Measurements from ENCODE around the gene FUOM. TPM values are rescaled to one million over a fixed set of nuclear protein-coding genes. Genes with fewer than 3 reads are reported as not detected.
"Not testable (repeated sequence)": the region's sequence is repeated elsewhere in the genome, so short reads cannot be mapped to it uniquely, and the experiment has no call there.

The FUOM gene
- total RNA-seq, 1 experiment from 2014 or later = 33.3 TPM

DNA sequence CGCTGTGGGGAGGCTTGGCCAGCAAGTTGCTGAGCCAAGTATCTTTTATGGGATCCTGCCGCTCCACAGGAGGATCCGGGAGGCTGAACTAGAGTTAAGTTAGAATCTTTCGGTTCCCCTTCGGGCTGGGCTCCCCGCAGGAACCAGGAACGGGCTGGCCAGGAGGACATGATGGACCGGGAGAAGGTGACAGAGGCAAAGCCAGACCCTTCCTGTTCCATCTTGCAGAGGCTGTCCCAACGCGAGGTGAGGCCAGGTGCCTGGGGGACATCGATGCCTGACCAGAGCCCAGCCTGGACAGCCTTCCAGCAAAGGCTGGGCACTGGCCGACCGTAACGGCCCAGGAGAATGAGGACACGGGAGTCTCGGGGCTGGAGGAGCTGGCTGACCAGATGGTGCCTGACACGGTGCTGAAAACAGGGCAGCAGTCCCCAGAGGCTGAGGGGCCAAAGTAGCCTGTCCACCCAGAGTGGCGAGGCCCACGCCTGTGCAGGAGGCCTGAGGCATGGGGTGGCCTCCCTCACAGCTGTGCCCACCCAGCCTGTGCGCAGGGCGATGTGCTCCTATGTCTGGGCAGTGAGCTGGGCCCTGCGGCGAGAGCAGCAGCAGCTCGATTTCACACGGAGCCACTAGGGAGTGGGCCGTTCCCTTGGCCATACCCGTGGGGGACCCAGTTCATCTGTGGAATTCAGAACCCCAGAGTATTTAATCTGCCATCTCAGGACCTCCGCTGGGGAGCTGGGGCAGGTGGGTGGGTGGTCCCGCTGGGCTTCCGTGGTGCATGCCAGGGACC lies 19.4 kb upstream of the FUOM start:
- intact Hi-C loops (cut with micrococcal nuclease) = no loop called here

DNA sequence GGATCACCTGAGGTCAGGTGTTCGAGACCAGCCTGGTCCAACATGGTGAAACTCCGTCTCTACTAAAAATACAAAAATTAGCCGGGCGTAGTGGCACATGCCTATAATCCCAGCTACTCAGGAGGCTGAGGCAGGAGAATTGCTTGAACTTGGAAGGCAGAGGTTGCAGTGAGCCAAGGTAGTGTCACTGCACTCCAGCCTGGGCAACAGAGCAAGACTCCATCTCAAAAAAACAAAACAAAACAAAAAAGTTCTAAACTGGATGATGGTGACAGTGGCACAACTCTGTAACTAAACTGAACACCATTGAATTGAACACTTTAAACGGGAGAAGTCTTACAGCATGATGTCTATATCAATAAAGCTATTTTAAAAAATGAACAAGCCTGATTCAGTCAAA lies 18.4 kb upstream of the FUOM start:
- DNase-seq; BruUV-seq (replicated peaks); H3K9ac ChIP-seq (ENCODE audit: low read length); H3K9me3 ChIP-seq (ENCODE audit: low read length); POLR2A ChIA-PET (ENCODE audit: unreplicated experiment); H4K20me1 ChIP-seq (ENCODE audit: low read length); H3K36me3 ChIP-seq (ENCODE audit: low read depth, low read length); H3F3A ChIP-seq (ENCODE audit: low read length, unreplicated experiment); CTCF ChIA-PET; H3K4me1 ChIP-seq (ENCODE audit: insufficient read depth, low read length); H3K79me2 ChIP-seq (ENCODE audit: low read length); H3K27me3 ChIP-seq (ENCODE audit: low read length); H3K27ac ChIP-seq (ENCODE audit: low read length); H3K4me3 ChIP-seq (ENCODE audit: low read length); H3K4me2 ChIP-seq (ENCODE audit: low read length); ATAC-seq; H3K9me2 ChIP-seq (replicated peaks; ENCODE audit: low read length); H2AFZ ChIP-seq (ENCODE audit: low read length); intact Hi-C loops (cut with micrococcal nuclease): not testable (repeated sequence)

More for the DNA sequence above, 19.4 kb upstream of the FUOM start:
- CTCF ChIA-PET = no interaction called here
- no peaks in the 10 kb centered on the region for H3K9me2 ChIP-seq (replicated peaks; ENCODE audit: low read length)
- H3K4me1 ChIP-seq (ENCODE audit: insufficient read depth, low read length) = peaks cover 3% of the 10 kb centered on the region; the same call in 1 of the 2 replicates
- H3K4me2 ChIP-seq (ENCODE audit: low read length) = peak overlapping the region; percentile 97; the same call in 1 of the 2 replicates
- H3K4me3 ChIP-seq (ENCODE audit: low read length) = no peak overlapping the region
- no peak for DNase-seq
- H3K9me3 ChIP-seq (ENCODE audit: low read length) = no peaks in the 10 kb centered on the region
- H3F3A ChIP-seq (ENCODE audit: low read length, unreplicated experiment) = no peaks in the 10 kb centered on the region
- TF ChIP-seq, protein P1, sequence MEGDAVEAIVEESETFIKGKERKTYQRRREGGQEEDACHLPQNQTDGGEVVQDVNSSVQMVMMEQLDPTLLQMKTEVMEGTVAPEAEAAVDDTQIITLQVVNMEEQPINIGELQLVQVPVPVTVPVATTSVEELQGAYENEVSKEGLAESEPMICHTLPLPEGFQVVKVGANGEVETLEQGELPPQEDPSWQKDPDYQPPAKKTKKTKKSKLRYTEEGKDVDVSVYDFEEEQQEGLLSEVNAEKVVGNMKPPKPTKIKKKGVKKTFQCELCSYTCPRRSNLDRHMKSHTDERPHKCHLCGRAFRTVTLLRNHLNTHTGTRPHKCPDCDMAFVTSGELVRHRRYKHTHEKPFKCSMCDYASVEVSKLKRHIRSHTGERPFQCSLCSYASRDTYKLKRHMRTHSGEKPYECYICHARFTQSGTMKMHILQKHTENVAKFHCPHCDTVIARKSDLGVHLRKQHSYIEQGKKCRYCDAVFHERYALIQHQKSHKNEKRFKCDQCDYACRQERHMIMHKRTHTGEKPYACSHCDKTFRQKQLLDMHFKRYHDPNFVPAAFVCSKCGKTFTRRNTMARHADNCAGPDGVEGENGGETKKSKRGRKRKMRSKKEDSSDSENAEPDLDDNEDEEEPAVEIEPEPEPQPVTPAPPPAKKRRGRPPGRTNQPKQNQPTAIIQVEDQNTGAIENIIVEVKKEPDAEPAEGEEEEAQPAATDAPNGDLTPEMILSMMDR (conservative IDR thresholded peaks at IDR 0.05; ENCODE audit: low read depth, low read length) = no peak
- TF ChIP-seq EZH2phosphoT487 (IDR thresholded peaks at IDR 0.05; ENCODE audit: borderline replicate concordance, low read length) (no peak), EZH2 (IDR thresholded peaks at IDR 0.05; ENCODE audit: low read length, unreplicated experiment) (no peak)
- no TSS peak for BruUV-seq (replicated peaks)
- peaks cover 4% of the 10 kb centered on the region; the same call in 1 of the 2 replicates for H3K79me2 ChIP-seq (ENCODE audit: low read length)
- ATAC-seq = no peak
- H3K27ac ChIP-seq (ENCODE audit: low read length) = no peak overlapping the region
- no peak overlapping the region for H3K9ac ChIP-seq (ENCODE audit: low read length)
- no peak overlapping the region for H2AFZ ChIP-seq (ENCODE audit: low read length)
- no peaks in the 10 kb centered on the region for H3K27me3 ChIP-seq (ENCODE audit: low read length)
- POLR2A ChIA-PET (ENCODE audit: unreplicated experiment) = no interaction called here
- no peaks in the 10 kb centered on the region for H4K20me1 ChIP-seq (ENCODE audit: low read length)
- H3K36me3 ChIP-seq (ENCODE audit: low read depth, low read length) = no peaks in the 10 kb centered on the region

DNA sequence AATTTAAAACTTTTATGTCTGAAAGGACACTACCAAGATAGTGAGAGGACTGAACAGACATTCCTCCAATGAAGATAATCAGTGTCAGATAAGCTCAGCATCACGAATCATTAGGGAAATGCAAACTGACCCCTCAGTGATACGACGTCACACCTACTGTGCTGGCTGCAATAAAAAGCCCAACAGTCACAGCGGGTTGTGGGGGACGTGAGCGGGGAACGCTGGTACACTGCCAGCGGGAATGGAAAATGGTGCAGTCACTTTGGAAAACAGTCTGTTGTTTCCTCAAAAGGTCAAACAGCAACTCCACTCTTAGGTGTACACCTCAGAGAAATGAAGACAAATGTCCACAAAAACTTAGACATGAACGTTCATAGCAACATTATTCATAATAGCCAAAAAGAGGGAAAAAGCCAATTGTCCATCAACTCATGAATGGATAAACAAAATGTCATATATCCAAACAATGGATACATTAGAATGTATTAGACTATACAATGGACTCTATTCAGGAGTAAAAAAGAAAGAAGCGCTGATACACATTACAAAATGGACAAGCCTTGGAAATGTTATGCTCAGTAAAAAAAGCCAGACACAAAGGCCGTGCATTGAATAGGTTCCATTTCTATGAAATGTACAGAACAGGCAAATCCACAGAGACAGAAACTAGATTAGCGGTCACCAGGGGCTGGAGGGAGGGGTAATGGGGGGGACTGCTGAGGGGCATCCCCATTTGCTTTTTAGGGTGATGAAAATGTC lies 17.7 kb upstream of the FUOM start:
- H2AFZ ChIP-seq (ENCODE audit: low read length) = no peak overlapping the region
- no peak for ATAC-seq
- TF ChIP-seq, protein P1 (conservative IDR thresholded peaks at IDR 0.05; ENCODE audit: low read depth, low read length) = no peak
- TF ChIP-seq EZH2 (IDR thresholded peaks at IDR 0.05; ENCODE audit: low read length, unreplicated experiment) = no peak
- TF ChIP-seq EZH2phosphoT487 (IDR thresholded peaks at IDR 0.05; ENCODE audit: borderline replicate concordance, low read length) = no peak
- H3K79me2 ChIP-seq (ENCODE audit: low read length) = peaks cover 8% of the 10 kb centered on the region; the same call in 1 of the 2 replicates
- H3K9me2 ChIP-seq (replicated peaks; ENCODE audit: low read length) = no peaks in the 10 kb centered on the region
- no peaks in the 10 kb centered on the region for H3F3A ChIP-seq (ENCODE audit: low read length, unreplicated experiment)
- BruUV-seq (replicated peaks) = no TSS peak
- DNase-seq = no peak
- H3K9ac ChIP-seq (ENCODE audit: low read length) = no peak overlapping the region
- ChIA-PET CTCF (no interaction called here), POLR2A (ENCODE audit: unreplicated experiment) (no interaction called here)
- no peaks in the 10 kb centered on the region; the same call in 1 of the 2 replicates for H3K36me3 ChIP-seq (ENCODE audit: low read depth, low read length)
- H3K27me3 ChIP-seq (ENCODE audit: low read length) = no peaks in the 10 kb centered on the region
- H3K27ac ChIP-seq (ENCODE audit: low read length) = no peak overlapping the region
- peaks cover 3% of the 10 kb centered on the region; the same call in 1 of the 2 replicates for H3K4me1 ChIP-seq (ENCODE audit: insufficient read depth, low read length)
- H3K4me3 ChIP-seq (ENCODE audit: low read length) = no peak overlapping the region
- H3K9me3 ChIP-seq (ENCODE audit: low read length) = no peaks in the 10 kb centered on the region
- no peaks in the 10 kb centered on the region for H4K20me1 ChIP-seq (ENCODE audit: low read length)
- no peak overlapping the region for H3K4me2 ChIP-seq (ENCODE audit: low read length)
- intact Hi-C loops (cut with micrococcal nuclease) = no loop called here
